Peyer's patch (tissue), 4 donors: ENCODE data around the gene CCDC150.

Source experiments
- CTCF ChIP-seq, 6 experiments: fragments of 450-650 bp in 4 of 6; fragments of 200-600 bp in 2 of 6; sonication (generic) in 1 of 6; IDR thresholded peaks; one replicate each; pipeline ENCODE4 v1.5.1; 2017 to 2019; ENCODE audit warnings: antibody characterized with exemption in 6 of 6, mild to moderate bottlenecking in 3 of 6, moderate library complexity in 1 of 6
- POLR2A ChIP-seq, 2 donors: fragments of 450-650 bp; IDR thresholded peaks; one replicate each; pipeline ENCODE4 v1.5.1; 2017; ENCODE audit warnings: antibody characterized with exemption in 2 of 2, mild to moderate bottlenecking in 2 of 2, moderate library complexity in 2 of 2

DNA sequence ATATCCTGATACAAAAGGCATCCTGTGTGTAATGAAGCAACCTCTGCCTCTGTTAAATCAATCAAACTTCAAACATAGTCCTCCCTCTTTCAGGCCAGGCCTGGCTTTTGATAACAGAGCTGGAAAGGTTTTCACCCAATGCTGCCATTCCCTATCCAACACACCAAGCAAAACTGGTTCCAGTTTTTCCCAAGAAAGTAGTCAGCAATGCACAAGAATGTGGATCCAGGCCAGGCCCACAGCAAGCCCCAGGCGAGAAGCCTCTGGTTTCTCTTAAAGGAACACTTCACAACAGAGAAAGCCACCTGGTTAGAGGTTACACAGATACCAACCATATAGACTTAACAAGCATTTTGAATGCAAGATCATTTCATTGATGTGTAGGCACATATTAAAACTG lies 49.2 kb upstream of the CCDC150 start:
- TF ChIP-seq CTCF (IDR thresholded peaks at IDR 0.05) (no peak), POLR2A (IDR thresholded peaks at IDR 0.05) (no peak)
